ENCODE data around the gene MCL1. TPM values are rescaled to one million over a fixed set of nuclear protein-coding genes. Genes with fewer than 3 reads are reported as not detected.
A peak's percentile ranks its signal among the peaks of the same experiment; 100 is the strongest.

Gene MCL1
- total RNA-seq, 1 experiment from 2014 or later, result 225 TPM

DNA sequence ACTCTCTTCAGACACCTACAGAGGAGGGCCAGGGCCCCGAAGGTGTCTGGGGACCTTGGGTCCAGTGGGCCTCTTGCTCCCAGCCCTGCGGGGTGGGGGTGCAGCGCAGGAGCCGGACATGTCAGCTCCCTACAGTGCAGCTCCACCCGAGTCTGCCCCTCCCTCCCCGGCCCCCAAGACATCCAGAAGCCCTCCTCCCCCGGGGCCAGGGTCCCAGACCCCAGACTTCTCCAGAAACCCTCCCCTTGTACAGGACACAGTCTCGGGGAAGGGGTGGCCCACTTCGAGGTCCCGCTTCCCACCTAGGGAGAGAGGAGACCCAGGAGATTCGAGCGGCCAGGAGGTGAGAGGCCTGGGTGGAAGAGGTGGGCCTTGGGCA, 26.5 kb downstream of the MCL1 start:
- H3K36me3 ChIP-seq, result no peaks in the 10 kb centered on the region
- no peaks in the 10 kb centered on the region for H3K9me3 ChIP-seq (replicated peaks)
- no peak overlapping the region for H3K4me3 ChIP-seq
- no peaks in the 10 kb centered on the region for H3K27me3 ChIP-seq (replicated peaks)
- H3K27ac ChIP-seq, result no peak overlapping the region
- peaks cover 16% of the 10 kb centered on the region for H3K4me1 ChIP-seq (replicated peaks)
- DNase-seq (ENCODE audit: low read depth in 1 of 2, low spot score in 2 of 2), result no peak

DNA sequence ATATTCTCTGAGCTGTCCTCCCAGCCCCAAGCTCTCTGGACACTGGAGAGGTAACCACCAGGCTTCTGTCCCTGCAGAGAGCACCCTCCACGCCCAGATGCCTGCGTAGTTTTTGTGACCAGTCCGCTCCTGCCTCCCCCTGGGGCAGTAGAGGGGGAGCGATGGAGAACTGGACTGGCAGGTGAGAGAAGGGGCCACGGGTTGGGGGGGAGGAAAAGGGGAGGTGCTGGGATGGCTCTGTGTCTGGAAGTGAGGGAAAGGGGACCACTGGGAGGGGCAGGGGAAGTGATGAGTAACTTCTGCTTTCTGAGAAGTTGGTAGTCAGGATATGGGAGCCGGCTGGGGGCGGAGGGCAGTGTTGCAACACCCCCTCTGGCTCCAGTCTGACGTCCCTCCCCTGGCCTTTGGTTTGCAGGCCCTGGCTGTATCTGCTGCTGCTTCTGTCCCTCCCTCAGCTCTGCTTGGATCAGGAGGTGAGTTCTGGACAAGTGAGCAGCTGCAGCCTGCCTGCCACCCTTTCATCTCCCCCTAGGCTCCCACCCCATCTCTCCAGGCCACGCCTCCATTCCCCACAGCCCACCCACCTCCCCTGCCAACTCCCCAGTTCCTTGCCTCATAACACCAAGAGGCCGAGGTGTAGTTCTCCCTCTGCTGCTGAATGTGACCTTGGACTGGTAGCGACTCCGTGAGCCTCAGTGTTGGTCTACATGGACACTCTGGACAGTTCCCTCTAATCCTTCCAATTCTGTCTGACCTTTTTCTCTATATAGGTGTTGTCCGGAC, 27.1 kb downstream of the MCL1 start:
- no peak overlapping the region for H3K27ac ChIP-seq
- no peak overlapping the region for H3K4me3 ChIP-seq
- no peaks in the 10 kb centered on the region for H3K36me3 ChIP-seq
- no peak for DNase-seq (ENCODE audit: low read depth in 1 of 2, low spot score in 2 of 2)
- peaks cover 16% of the 10 kb centered on the region for H3K4me1 ChIP-seq (replicated peaks)
- H3K27me3 ChIP-seq (replicated peaks), result no peaks in the 10 kb centered on the region
- no peaks in the 10 kb centered on the region for H3K9me3 ChIP-seq (replicated peaks)

DNA sequence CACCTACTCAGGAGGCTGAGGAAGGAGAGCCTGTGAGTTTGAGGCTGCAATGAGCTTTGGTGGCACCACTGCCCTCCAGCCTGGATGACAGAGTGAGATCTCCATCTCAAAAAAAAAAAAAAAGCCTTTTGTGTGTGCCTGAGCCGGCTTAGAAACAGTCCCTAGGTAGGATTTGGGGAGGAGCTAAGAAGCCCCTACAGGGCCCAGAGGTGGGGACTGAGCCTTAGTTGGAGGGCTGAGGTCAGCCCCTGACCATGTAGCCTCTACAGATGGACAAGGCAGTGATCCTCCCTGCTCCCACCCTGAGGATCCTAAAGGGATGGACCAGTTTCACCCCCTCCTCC, 27.7 kb downstream of the MCL1 start:
- Histone ChIP-seq H3K9me3 (replicated peaks) (no peaks in the 10 kb centered on the region), H3K4me3 (no peak overlapping the region), H3K36me3 (no peaks in the 10 kb centered on the region), H3K27ac (no peak overlapping the region), H3K4me1 (replicated peaks) (peaks cover 16% of the 10 kb centered on the region), H3K27me3 (replicated peaks) (no peaks in the 10 kb centered on the region)
- DNase-seq (ENCODE audit: low read depth in 1 of 2, low spot score in 2 of 2), result no peak

DNA sequence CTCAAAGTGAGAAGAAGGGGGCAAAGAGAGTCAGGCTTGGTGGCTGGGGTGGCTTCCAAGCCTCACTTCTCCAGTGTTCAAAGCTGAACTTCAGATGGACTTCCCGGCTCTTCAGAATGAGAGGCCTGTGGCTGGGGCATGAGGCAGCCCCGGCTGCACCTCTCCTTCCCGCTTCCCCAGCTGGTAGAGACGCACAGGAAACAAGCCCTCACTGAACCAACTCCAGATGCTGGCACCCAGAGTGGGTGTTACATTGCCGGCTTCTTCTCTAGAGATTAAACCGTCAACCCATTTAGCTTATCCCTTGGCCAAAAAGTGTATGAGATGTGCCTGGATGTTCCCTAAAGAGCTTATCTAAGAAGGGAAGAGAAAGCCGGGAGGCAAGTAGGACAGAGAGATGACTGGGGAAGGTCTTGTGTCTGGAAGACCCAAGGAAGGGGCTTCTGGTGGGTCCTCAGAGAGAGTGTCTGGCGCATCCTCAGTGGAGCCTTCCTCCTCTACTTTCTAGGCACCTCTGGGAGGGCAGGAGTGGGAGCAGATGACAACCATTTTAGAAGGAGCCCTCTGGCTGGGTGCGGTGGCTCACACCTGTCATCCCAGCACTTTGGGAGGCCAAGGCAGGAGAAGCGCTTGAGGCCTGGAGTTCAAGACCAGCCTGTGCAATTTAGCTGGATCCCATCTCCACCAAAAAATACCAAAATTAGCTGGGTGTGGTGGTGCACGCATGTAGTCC, 28.2 kb downstream of the MCL1 start:
- Histone ChIP-seq H3K9me3 (replicated peaks) (no peaks in the 10 kb centered on the region), H3K27me3 (replicated peaks) (no peaks in the 10 kb centered on the region), H3K36me3 (no peaks in the 10 kb centered on the region), H3K4me1 (replicated peaks) (peaks cover 16% of the 10 kb centered on the region), H3K27ac (no peak overlapping the region), H3K4me3 (no peak overlapping the region)
- DNase-seq (ENCODE audit: low read depth in 1 of 2, low spot score in 2 of 2), result no peak

DNA sequence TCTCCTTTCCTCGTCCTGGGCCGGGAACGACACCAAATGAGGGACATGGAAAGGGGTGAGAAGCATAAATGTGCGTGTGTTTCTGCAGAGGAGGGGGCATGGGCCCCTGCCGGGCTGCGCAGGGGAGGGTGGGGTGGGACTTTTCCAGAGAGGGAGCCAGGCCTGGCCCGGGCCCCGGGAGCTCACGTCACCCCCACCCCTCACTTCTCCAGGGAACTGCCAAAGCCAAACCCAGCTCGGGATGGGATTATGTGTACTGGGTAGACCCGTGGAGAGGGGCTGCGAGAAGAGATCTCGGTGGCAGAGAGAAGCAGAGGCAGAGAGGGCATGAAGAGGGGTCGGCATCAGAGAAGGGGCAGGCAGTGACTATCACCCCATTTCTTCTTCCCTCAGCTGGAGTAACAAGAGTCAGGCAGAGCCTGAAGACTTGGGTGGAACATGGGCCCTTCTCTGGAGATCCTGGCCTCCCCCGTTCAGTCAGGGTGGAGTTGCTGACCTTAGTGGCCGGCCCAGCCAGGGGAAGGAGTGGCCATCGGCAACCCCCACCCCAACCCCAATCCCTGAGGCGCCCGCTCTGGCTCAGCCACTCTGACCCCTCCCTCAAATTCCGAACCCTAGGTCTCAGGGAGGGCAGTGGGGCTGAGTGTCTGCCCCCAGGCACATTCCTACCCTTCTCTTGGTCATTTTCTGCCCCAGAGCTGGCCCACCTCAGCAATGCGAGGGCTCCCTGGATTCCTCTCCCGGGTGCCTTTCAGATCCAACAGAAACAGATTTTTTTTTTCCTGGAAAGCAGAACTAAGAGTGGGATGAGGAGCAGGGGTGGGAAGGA, 29.0 kb downstream of the MCL1 start:
- no peak overlapping the region for H3K27ac ChIP-seq
- no peak overlapping the region for H3K4me3 ChIP-seq
- H3K36me3 ChIP-seq, result no peaks in the 10 kb centered on the region
- H3K9me3 ChIP-seq (replicated peaks), result no peaks in the 10 kb centered on the region
- H3K27me3 ChIP-seq (replicated peaks), result no peaks in the 10 kb centered on the region
- no peak for DNase-seq (ENCODE audit: low read depth in 1 of 2, low spot score in 2 of 2)
- peaks cover 16% of the 10 kb centered on the region for H3K4me1 ChIP-seq (replicated peaks)

DNA sequence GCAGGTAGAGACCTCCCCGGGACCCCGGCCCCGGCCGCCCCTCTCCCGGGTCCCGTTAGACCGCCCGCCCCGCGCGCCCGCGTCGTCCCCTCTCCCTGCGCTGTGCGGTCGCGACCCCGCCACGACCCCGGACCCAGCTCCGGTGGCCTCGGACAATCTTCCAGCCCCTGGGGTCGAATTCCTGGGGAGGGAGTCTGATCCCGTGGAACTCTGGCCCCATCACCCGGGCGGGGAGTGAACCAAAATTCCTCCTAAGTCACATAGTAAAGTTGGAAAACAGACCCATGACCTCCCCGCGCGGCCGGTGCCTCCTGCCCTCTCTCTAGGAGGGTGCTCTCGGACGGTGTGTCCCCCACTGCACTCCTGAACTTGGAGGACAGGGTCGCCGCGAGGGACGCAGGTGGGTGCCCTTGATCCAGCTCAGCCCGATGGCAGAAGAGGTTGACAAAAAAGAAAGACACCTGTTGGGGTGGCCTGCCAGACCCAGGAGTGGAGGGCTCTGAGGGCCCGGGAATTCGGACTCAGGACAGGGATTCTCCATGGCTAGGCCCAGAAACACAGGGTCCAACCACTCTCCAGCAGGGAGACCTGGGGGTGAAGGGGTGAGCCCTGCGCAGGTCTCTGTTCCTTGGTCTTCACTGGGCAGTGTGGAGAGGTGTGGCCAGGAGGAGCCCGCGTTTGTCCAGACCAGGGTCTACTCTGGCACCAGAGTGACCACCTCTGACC, 29.8 kb downstream of the MCL1 start:
- H3K4me1 ChIP-seq (replicated peaks), result peaks cover 16% of the 10 kb centered on the region
- no peaks in the 10 kb centered on the region for H3K9me3 ChIP-seq (replicated peaks)
- no peaks in the 10 kb centered on the region for H3K27me3 ChIP-seq (replicated peaks)
- DNase-seq (ENCODE audit: low read depth in 1 of 2, low spot score in 2 of 2), result no peak
- no peaks in the 10 kb centered on the region for H3K36me3 ChIP-seq
- no peak overlapping the region for H3K27ac ChIP-seq
- H3K4me3 ChIP-seq, result peak overlapping the region; percentile 43

DNA sequence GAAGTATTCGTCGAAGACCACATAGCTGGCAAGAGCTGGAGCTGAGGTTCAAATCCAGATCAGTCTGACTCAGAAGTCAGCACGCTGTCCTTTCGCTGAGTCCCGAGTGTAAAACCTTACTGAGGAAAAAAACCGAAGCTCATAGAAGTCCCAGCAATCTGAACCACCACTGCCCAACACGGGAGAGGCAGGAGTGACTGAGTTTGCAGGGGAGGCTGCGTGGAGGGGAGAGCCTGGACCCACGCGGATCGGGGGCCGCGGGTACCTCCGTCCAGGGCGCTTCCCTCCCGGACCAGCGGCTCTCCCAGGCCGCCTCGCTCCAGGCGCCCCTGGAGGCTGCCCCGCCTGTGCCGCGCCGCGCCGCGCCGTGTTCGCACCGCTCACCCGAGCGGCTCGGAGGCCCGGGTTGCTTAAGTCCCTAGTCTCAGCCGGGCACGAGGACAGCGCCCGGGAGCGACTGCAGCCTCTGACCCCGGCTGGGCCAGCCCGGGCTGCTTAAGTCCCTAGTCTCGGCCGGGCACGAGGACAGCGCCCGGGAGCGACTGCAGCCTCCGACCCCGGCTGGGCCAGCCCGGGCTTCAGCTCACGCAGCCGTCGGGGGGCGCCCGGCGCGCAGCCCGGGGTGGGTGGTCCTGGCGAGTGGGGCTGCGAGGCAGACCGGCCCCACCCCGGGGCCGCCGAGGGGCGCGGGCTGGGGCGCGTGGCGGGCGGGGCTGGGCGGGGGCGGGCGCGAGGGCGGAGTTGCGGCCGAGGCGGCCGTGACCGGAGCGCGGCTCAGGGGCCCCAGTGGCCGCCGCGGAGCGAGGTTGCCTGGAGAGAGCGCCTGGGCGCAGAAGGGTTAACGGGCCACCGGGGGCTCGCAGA, 30.5 kb downstream of the MCL1 start, which contains the start of gene ADAMTSL4:
ADAMTSL4 (plus strand) TSS at position 777 of the 864 bp plus-strand sequence. CDS start 2,881 bp downstream, outside the sequence.
- Histone ChIP-seq H3K9me3 (replicated peaks) (no peaks in the 10 kb centered on the region), H3K27me3 (replicated peaks) (no peaks in the 10 kb centered on the region)

DNA sequence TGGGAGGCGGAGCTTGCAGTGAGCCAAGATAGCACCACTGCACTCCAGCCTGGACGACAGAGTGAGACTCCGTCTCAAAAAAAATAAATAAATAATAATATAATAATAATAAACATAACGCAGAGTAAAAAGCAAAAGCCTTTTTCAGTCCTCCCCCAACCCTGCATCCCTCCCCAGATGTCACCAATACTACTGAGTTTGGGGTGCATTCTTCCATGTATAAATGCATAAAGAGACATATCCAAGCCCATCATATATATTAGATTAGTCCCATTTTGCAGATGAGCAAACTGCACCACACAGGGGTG, 31.1 kb downstream of the MCL1 start:
- no peaks in the 10 kb centered on the region for H3K27me3 ChIP-seq (replicated peaks)
- no peak for DNase-seq (ENCODE audit: low read depth in 1 of 2, low spot score in 2 of 2)
- no peak overlapping the region for H3K27ac ChIP-seq

More for the DNA sequence above, 30.5 kb downstream of the MCL1 start, which contains the start of gene ADAMTSL4:
- peak within 1 kb of the TSS; percentile 43 for H3K4me3 ChIP-seq
- H3K4me1 ChIP-seq (replicated peaks), result peaks cover 16% of the 10 kb centered on the region
- no peak within 1 kb of the TSS for H3K27ac ChIP-seq
- DNase-seq (ENCODE audit: low read depth in 1 of 2, low spot score in 2 of 2), result peak; percentile 65 to 80
- H3K36me3 ChIP-seq, result no peaks in the 10 kb centered on the region

DNA sequence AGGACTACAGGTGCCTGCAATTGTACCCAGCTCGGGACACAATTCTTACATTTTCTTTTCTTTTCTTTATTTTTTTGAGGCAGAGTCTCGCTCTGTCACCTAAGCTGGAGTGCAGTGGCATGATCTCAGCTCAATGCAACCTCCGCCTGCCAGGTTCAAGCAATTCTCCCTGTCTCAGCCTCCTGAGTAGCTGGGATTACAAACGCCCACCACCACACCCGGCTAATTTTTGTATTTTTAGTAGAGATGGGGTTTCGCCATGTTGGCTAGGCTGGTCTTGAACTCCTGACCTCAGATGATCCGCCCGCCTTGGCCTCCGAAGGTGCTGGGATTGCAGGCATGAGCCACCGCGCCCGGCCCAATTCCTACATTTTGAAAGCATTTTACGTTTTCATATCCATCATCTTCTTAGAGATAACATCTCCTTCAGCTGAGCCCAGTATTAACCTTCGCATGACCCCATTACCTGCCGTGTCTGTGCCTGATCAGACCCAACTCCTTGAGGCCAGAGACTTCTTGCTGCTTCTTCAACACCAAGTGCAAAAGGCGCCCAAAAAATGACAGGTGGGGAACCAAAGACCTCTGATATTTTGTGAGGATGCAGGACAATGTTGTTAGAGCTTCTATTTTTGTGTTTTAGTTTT, 33.0 kb downstream of the MCL1 start:
- Histone ChIP-seq H3K27ac (no peak overlapping the region), H3K4me3 (no peak overlapping the region), H3K36me3 (no peaks in the 10 kb centered on the region), H3K4me1 (replicated peaks) (peaks cover 12% of the 10 kb centered on the region), H3K27me3 (replicated peaks) (no peaks in the 10 kb centered on the region), H3K9me3 (replicated peaks) (no peaks in the 10 kb centered on the region)
- no peak for DNase-seq (ENCODE audit: low read depth in 1 of 2, low spot score in 2 of 2)

More for the DNA sequence above, 31.1 kb downstream of the MCL1 start:
- H3K36me3 ChIP-seq, result no peaks in the 10 kb centered on the region
- peaks cover 16% of the 10 kb centered on the region for H3K4me1 ChIP-seq (replicated peaks)
- H3K9me3 ChIP-seq (replicated peaks), result no peaks in the 10 kb centered on the region
- peak overlapping the region; percentile 43 for H3K4me3 ChIP-seq

DNA sequence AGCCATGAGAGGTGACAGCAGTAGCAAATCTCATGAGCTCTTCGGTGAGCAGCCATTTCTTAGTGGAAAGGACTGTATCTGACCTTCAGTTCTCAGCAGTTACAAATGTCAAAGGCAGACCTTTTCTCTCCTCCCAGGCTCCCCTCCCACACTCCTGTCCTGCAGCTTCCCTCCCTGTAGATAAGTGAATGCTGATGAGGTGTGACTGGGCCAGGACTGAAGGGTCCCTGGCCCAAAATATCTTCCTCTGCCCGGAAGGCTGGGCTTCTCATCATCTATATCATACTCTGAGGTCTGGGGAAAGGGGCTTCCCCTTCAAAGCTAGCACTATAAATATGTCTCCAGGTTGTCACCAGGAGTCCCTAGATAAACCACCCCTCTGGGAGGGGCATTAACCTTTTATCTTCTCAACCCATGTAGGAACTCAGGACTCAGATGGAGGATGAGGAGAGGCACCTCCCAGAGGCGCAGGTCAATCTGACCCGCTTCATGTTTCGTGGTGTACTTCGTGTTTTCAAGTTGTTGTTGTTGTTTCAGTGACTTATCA, 33.9 kb downstream of the MCL1 start:
- Histone ChIP-seq H3K36me3 (no peaks in the 10 kb centered on the region), H3K9me3 (replicated peaks) (no peaks in the 10 kb centered on the region), H3K27ac (no peak overlapping the region), H3K27me3 (replicated peaks) (no peaks in the 10 kb centered on the region), H3K4me3 (no peak overlapping the region), H3K4me1 (replicated peaks) (peaks cover 12% of the 10 kb centered on the region)
- DNase-seq (ENCODE audit: low read depth in 1 of 2, low spot score in 2 of 2), result no peak

DNA sequence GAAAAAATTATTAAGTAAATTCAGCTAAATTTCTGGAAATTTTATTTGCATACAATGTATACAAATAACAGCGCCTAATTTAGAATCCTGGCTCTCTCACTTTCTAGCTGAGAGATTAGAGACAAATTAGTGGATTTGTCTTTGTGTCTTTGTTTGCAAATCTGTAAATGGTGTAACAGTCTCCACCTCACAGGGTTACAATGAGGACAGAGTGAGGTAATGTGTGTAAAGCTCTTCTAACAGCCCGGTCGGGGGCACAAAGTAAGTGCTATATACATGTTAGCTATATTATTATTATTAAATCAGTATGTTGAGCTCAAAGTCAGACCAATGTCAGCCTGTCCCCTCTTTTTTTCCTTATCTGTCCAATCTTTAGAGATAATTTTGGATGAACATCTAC, 35.2 kb downstream of the MCL1 start:
- Histone ChIP-seq H3K9me3 (replicated peaks) (no peaks in the 10 kb centered on the region), H3K27me3 (replicated peaks) (no peaks in the 10 kb centered on the region), H3K4me1 (replicated peaks) (peaks cover 7% of the 10 kb centered on the region; the same call in 1 of the 2 replicates), H3K36me3 (no peaks in the 10 kb centered on the region), H3K4me3 (no peak overlapping the region), H3K27ac (no peak overlapping the region)
- no peak for DNase-seq (ENCODE audit: low read depth in 1 of 2, low spot score in 2 of 2)

DNA sequence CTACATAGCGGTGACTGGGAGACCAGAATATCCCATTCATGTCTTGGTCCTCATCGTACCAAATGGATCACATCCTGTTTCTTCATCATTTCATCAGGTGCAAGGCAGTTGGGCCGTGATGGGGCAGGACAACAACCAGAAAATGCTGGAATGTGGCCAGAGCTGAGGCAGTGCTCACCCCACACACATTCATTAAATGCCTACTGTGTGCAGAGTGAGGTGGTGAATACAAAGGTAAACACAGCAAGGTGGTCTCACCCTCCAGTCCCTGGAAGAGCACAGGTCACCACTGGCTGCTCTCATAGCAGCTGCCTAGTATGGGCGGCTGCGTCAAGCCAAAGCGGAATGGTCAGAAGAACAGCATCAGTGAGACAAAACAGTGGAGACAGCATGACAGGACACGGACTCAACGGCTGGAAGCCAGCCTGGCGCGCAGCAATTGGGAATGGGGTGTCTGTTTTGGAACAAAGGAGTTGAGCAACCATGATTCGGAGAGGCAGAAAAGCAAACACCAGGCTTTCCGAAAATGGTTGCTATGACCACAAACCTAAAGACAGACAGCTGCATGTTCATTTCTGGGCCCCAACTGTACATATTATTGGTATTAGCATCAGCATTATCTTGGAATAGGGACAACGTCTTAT, 35.8 kb downstream of the MCL1 start:
- no peaks in the 10 kb centered on the region for H3K9me3 ChIP-seq (replicated peaks)
- H3K4me3 ChIP-seq, result no peak overlapping the region
- H3K4me1 ChIP-seq (replicated peaks), result peaks cover 7% of the 10 kb centered on the region

More for the DNA sequence above, 35.8 kb downstream of the MCL1 start:
- H3K27ac ChIP-seq, result no peak overlapping the region
- no peaks in the 10 kb centered on the region for H3K27me3 ChIP-seq (replicated peaks)
- H3K36me3 ChIP-seq, result no peaks in the 10 kb centered on the region
- no peak for DNase-seq (ENCODE audit: low read depth in 1 of 2, low spot score in 2 of 2)

All from SJSA1 (cell line).